Measurements from ENCODE around the gene MIGA2.

DNA sequence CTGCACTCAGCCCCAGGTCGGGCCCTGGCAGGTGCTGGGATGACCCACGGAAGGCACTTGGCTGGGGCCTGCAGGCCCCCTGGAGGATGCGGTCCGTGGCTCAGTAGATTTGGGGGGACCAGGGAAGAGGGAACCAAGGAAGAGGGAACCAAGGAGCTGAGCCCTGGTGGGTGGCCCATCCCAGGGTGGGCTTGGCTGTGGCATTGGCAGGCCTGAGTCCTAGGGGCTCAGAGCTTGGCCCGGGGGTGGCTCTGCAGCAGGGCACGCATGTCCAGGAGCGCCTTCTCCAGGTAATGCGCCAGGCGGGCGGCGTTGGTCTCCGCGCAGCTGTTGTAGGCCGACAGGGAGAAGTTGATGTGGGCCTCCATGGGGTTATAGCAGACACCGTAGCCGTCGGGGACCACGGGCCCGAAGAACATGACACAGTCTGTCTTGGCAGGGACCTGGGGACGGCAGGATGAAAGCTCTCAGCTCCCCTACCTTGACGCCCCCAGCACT, 58.8 kb downstream of the MIGA2 start:
- TF ChIP-seq, protein P1, sequence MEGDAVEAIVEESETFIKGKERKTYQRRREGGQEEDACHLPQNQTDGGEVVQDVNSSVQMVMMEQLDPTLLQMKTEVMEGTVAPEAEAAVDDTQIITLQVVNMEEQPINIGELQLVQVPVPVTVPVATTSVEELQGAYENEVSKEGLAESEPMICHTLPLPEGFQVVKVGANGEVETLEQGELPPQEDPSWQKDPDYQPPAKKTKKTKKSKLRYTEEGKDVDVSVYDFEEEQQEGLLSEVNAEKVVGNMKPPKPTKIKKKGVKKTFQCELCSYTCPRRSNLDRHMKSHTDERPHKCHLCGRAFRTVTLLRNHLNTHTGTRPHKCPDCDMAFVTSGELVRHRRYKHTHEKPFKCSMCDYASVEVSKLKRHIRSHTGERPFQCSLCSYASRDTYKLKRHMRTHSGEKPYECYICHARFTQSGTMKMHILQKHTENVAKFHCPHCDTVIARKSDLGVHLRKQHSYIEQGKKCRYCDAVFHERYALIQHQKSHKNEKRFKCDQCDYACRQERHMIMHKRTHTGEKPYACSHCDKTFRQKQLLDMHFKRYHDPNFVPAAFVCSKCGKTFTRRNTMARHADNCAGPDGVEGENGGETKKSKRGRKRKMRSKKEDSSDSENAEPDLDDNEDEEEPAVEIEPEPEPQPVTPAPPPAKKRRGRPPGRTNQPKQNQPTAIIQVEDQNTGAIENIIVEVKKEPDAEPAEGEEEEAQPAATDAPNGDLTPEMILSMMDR (IDR thresholded peaks at IDR 0.05): no peak
- TF ChIP-seq POLR2A (IDR thresholded peaks at IDR 0.05): no peak

Data from transverse colon (tissue), 3 donors.